HepG2 (cell line): ENCODE data around the gene KLHL30. TPM values are rescaled to one million over a fixed set of nuclear protein-coding genes. Genes with fewer than 3 reads are reported as not detected.

Experiments used
- polyA plus RNA-seq, 8 experiments: library from polyadenylated mRNA; depleted of rRNA in 3 of 8; stranded (reverse) in 7 of 8; unstranded in 1 of 8; fragments of >200 nt; fragmentation: Illumina TruSeq in 4 of 8; extraction: Trizol in 4 of 8; gene quantifications; 2 replicates each; pipeline versions ENCODE4 v1.2.1 to v1.2.3, GENCODE V29; 2011 to 2016; ENCODE audit warnings: low read depth in 4 of 8, missing spikeins in 1 of 8, mixed read lengths in 1 of 8; ENCODE audit not compliant: insufficient read depth in 1 of 8
- total RNA-seq, 5 experiments: library from RNA; depleted of rRNA; stranded (reverse); fragments of >200 nt; fragmentation: Illumina TruSeq; extraction: Trizol; gene quantifications; 2 replicates each; pipeline ENCODE4 v1.2.3, GENCODE V29; 2016; ENCODE audit warnings: low read depth in 1 of 5

KLHL30 gene
- total and polyA plus RNA-seq, 2 of the 13 experiments (the other 11 are each of a cell fraction or from before 2014, with no cell fraction given): 0.05 TPM; not detected in 1

Other genes starting within 250 kb of the KLHL30 start
- gene UBE2F, start 171.7 kb upstream of the KLHL30 start, total RNA-seq (2016; rRNA removed; fragmentation: Illumina TruSeq; extraction: Trizol): 73.1 and 79.8 TPM in 2 replicates
- gene UBE2F, start 171.7 kb upstream of the KLHL30 start, polyA plus RNA-seq (2011; rRNA removed): 27.3 and 35.4 TPM in 2 replicates
- gene SCLY, start 77.7 kb upstream of the KLHL30 start, total RNA-seq (2016; rRNA removed; fragmentation: Illumina TruSeq; extraction: Trizol): 31.6 and 38.6 TPM in 2 replicates
- gene SCLY, start 77.7 kb upstream of the KLHL30 start, polyA plus RNA-seq (2011; rRNA removed): 27.9 and 29.8 TPM in 2 replicates
- gene ESPNL, start 38.3 kb upstream of the KLHL30 start, total RNA-seq (2016; rRNA removed; fragmentation: Illumina TruSeq; extraction: Trizol): 0.35 and 0.80 TPM in 2 replicates
- gene ESPNL, start 38.3 kb upstream of the KLHL30 start, polyA plus RNA-seq (2011; rRNA removed): 0.42 and 0.45 TPM in 2 replicates
- not detected in 2 replicates for gene ERFE, start 20.3 kb downstream of the KLHL30 start, total RNA-seq (2016; rRNA removed; fragmentation: Illumina TruSeq; extraction: Trizol)
- 0.05 and 0.09 TPM in 2 replicates for gene ERFE, start 20.3 kb downstream of the KLHL30 start, polyA plus RNA-seq (2011; rRNA removed)
- gene ILKAP, start 65.0 kb downstream of the KLHL30 start, total RNA-seq (2016; rRNA removed; fragmentation: Illumina TruSeq; extraction: Trizol): 28.8 and 33.1 TPM in 2 replicates
- 29.6 and 31.7 TPM in 2 replicates for gene ILKAP, start 65.0 kb downstream of the KLHL30 start, polyA plus RNA-seq (2011; rRNA removed)
- 59.0 and 82.8 TPM in 2 replicates for gene HES6, start 101.4 kb downstream of the KLHL30 start, total RNA-seq (2016; rRNA removed; fragmentation: Illumina TruSeq; extraction: Trizol)
- 19.5 and 25.3 TPM in 2 replicates for gene HES6, start 101.4 kb downstream of the KLHL30 start, polyA plus RNA-seq (2011; rRNA removed)
- 6.8 and 9.4 TPM in 2 replicates for gene PER2, start 149.9 kb downstream of the KLHL30 start, total RNA-seq (2016; rRNA removed; fragmentation: Illumina TruSeq; extraction: Trizol)
- gene PER2, start 149.9 kb downstream of the KLHL30 start, polyA plus RNA-seq (2011; rRNA removed): 5.1 TPM in 2 replicates
- 12.9 TPM in 2 replicates for gene TRAF3IP1, start 181.8 kb downstream of the KLHL30 start, total RNA-seq (2016; rRNA removed; fragmentation: Illumina TruSeq; extraction: Trizol)
- gene TRAF3IP1, start 181.8 kb downstream of the KLHL30 start, polyA plus RNA-seq (2011; rRNA removed): 4.1 and 5.0 TPM in 2 replicates